Limb (tissue), 2 donors: ENCODE measurements around the gene DRC1.

Experiments
- DNase-seq, 2 donors: peaks; one replicate each; pipeline ENCODE4 v3.0.0-alpha.2; 2016; ENCODE audit errors: extremely low spot score in 2 of 2

DRC1 gene

DNA sequence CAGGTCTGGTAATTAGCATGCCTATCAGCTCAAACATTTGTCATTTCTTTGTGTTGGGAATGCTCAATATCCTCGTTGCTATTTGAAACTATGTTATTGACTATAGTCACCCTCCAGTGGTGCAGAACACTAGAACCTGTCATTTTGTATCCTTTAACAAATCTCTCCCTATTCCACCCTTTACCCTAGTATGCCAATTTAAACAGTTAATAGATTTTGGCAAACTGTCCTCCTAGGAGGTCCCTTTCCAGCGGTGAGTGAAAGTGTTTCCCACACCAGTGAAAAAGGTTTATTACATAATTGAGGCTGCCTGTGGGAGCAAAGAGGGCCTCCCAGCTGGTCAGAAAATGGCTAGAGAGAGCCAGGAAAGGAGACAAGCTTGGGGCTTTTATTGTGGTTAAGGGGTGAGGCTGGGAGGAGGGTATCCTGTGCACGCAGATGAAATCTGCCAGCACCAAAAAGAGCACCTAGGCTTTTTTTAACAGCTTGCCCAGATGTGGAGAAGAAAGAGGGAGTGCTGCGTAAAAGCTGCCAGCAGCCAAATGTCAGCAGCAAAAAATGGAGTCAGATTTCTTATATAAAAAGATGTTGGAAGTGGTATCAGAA, 1.8 kb upstream of the DRC1 start:
- DNase-seq, result no peak

DNA sequence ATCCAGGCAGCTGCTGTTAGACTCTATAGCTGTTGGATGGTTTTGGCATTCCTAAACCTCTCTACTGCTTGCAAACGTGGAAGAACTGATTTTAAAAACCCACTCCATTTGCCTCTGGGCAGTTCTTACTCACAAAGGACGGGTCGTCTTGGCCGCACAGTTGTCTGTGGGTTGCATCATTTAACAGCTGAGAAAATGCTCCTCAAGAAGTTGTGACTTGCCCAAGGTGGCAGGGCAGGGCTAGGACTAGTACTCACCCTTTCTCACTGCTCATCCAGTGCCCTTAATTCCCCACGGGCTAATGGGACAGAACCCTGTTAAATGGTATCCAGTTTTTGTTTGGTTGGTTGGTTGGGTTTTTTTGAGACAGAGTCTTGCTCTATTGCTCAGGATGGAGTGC, 997 bp upstream of the DRC1 start:
- no peak for DNase-seq

DNA sequence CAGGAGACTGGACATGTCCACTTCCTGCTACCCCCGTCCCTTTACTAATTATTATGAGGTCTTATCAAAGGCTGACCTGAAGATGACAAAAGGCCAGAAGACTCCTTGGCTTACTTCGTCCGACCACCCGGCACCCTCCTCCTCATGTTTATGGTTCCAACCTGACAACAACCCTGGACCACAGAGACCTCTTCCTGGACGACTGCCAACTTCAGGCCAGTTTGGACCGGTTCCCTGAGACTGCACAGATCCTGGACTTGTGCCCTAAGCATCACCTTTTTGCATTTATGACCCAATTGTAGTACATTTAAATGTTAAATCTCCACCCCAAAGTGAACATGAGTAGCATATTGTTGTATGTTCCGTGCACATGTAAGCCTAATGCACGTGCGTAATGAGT, 5.8 kb downstream of the DRC1 start:
- DNase-seq, result no peak

DNA sequence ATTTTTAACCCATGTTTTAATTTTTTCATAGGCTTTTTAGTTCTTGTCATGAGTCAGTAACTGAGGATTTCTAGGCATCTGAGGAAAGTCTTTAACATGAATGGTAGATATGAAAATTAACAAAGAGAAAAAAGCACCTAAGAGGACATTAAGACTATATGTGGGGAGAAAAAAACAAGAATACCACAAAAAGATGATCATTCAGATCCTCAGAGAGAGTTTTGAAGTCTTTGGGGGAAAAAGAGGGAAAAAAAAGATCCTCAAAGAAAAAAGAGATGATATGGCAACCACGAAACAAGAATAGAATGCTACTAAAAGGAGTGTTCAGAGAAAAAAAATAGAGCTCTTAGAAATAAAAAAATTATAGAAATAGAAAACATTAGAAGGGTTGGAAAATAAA, 8.1 kb downstream of the DRC1 start:
- DNase-seq, result no peak

DNA sequence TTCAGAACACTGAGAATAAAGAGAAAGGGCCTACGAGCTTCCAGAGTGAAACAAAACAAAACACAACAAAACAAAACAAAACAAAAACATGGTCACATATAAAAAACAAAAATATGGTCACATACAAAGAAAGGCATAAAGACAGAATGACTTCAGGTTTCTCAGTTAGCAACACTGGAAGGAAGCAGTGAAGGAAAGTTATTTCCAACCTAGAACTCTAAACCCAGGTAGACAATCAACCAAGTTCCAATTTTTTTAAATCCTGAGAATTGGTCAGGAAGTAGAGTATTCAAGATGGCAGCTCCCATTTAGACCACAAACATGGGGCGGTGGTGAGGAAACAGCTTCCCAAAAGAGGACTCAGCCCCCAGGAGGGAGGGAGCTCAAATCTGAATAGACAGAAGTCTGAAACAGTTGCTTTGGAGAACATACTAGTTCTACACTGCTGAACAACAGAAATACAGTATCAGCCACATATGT, 9.1 kb downstream of the DRC1 start:
- no peak for DNase-seq

DNA sequence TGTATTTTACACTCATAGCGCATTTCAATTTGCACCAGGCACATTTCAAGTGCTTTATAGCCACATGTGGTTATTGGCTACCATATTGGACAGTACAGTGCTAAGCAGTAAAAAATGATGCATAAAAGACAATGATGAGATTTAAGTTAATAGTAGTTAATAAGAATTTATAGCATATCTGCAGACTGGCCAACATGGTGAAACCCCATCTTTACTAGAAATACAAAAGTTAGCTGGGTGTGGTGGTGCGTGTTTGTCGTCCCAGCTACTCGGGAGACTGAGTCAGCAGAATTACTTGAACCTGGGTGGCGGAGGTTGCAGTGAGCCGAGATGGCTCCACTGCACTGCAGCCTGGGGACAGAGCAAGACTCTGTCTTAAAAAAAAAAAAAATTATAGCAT, 9.7 kb downstream of the DRC1 start:
- no peak for DNase-seq

DNA sequence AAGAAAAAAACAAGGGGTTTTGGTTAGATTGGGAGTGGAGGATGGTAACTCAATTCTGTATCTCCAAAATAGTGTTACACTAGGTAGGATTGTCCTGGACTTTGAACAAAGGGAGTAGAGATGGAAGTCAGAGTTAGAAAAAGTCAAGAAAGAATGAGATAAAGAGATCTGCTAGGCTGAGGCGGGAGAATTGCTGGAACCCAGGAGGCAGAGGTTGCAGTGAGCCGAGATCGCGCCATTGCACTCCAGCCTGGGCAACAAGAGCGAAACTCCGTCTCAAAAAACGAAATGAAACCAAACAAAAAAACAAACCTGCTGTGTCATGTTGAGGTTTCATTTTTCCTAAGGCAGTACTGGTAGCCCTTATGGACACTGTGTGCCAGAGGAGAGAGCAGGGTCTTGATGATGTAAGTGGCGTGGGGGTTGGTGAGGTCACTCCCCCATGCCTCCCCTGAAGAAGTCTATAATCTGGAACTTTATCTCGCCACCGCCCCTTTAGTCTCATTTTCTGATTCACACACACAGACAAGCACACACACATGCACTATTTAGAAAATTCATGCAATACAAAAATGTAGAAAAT, 10.5 kb downstream of the DRC1 start:
- no peak for DNase-seq

DNA sequence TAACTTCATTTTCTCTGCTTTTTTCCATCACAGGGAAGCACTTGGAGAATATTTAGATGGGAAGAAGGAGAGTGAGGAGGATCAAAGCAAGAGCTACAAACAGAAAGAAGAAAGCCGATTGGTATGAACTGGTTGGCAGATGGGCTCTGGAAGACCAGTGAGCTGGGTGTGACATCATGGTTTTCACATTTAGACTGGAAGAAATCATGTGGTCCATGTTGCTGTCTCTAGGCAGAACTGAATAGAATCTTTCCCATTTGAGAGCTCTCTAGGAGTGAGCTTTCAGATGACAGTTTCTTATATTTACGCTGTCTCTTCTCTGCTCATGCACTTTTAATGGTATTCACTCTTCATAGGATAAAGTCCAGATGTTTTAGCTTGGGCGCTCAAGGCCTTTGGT, 12.6 kb downstream of the DRC1 start:
- DNase-seq, result no peak

DNA sequence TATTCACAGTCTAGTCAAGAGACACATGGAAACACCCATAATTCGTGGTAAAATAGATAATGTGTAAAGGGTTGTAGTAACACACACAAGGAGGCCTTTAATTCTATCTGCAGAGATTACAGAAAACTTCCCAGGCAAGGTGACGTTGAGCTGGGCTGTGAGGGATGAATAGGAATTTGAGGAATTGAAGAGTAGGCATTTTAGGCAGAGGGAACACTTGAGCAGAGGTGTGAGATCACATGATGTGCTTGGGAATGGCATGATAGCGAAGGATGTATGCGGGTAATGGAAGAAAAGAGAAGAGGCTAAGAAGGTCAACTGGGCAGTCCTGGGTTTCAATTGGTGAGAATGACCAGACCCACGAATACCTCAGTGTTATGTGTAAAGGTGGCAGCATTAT, 20.2 kb downstream of the DRC1 start:
- DNase-seq, result no peak

DNA sequence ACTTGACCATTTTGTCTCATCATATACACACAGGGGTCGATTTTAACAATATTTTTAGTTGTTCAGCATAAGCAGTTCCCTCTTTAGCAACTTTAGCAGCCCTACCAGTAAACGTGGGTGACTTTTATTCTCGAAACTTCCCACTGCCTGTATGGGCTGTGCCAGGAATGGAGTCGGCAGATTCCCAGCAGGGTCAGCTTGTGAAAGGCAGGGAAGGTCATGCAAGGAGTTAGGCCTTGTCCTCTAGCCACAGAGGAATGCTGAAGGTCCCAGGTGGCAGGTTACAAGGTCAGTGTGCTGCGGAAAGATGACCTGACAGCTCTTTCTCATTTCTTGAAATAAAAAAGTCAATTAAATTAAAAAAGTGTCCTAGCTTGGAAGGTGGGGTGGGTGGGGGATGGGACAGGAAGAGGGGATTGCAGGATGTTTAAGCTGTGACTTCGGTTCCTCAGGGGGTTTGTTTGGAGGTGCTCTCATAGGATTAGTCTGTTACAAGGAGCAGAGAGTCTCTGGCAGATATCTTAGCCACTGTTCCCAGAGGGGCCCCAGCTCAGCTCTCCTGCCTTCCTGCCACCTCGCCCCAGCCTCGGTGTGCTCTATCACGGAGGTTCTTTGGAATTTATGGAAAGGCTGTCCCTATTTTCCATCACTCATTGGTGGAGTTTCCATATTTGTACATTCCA, 21.4 kb downstream of the DRC1 start:
- no peak for DNase-seq

DNA sequence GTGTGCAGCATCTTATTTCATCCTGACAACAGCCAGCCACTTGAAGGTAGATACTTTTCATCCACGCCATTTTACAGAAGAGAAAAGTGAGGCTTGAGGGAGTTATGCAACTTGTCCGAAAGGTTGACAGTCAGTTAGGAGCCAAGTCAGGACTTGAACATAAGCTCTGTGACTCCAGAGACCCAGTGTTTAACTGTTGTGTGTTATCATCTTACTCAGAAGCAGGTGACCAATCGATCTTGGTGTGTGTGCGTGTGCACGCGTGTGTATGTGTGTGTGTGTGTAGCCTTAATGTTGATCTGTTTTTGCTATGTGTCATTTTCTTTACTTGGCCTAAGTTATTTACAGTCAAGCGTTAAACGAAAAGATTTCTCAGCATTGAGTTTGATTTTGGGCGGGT, 22.0 kb downstream of the DRC1 start:
- DNase-seq, result no peak

DNA sequence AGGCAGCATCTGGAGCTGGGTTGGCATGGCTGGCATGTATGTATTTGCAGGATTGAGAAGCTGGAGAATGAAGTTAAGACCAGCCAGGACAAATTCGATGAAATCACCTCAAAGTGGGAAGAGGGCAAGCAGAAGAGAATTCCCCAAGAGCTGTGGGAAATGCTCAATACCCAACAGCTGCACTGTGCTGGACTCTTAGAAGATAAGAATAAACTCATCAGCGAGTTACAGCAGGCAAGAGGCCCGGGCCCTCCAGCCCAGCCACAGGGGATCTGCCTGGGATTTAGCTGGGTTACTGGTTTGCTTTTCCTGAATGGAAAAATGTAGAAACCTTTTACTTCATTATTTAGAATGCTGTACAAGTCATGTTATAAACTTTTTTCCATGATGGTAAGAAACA, 22.5 kb downstream of the DRC1 start:
- no peak for DNase-seq

DNA sequence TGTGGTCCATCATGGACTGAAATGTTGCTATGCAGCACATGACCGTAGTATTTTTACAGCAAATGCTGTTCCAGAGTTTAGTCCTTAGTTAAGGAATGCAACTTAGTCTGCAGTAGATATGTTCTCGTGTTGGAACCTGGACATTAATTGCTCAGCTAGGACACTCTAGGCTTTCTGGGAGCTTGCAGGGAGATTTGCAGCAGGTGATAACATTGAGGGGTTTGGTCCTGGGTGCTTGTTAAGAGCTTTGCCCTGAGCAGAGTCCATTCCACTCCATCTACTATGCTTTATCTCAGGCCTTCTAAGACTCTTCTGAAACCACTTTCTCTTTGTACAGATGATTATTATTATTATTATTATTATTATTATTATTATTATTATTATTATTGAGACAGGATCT, 27.1 kb downstream of the DRC1 start:
- DNase-seq, result no peak

DNA sequence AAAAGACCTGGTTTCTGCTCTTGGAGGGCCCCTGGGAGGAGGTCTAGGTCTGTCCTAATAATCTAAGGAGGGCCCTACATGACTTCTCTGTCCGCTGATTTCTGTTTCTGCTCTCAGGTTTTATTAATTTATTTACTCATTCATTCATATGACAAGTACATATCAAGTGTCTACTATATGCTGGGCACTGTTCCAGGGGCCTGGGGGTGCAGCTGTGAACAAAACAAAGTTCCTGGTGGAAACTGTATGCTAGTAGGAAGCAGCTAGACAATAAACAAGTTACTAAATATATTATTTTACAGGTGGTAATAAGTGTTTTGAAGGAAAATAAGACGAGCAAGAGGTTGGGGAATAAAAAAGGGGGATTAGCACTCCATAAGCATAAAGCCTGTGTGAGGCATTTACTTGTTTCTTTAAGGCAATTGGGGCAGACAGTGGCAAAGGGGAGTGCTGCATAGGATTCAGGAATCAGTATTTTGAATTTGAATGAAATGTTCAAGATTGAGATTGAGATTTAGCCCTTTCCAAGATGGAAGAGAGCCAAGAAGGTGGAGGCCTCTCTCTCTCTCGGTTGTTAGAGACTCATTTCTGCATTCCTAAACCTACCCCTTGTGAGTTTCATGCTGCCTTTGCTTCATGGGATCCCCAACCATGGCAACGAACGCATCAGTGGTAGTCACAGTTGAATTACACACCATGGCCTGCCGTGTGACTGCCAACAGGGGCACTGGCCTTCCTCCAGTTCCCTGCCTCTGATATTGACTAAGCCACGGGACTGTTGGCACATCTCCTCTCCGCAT, 28.3 kb downstream of the DRC1 start:
- DNase-seq, result peak in 1 of 2 donors; percentile 51

DNA sequence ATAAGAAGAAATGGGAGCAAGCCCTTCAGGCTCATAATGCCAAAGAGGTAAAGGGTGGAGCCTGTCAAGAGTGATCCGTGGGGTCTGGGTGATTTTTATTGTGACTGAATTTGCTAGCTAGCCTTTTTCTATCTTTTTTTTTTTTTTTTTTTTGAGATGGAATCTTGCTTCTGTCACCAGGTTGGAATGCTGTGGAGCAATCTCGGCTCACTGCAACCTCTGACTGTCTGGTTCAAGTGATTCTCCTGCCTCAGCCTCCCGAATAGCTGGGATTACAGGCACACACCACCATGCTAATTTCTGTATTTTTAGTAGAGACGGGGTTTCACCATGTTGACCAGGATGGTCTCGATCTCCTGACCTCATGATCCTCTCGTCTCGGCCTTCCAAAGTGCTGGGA, 29.1 kb downstream of the DRC1 start:
- DNase-seq, result no peak

DNA sequence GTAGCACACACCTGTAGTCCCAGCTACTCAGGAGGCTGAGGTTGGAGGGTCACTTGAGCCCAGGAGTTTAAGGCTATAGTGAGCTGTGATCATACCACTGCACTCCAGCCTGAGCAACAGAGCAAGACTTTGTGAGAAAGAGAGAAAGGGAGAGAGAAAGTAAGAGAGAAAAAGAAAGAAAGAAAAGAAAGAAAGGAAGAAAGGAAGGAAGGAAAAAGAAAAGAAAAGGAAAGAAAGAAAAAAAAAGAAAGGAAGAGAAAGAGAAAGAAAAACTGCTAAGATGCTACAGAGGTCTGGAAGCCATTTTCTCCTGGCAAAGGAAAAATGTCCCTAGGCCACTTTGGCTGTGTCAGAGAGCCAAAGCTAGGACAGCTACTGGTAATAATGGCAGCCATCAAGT, 30.6 kb downstream of the DRC1 start:
- no peak for DNase-seq

DNA sequence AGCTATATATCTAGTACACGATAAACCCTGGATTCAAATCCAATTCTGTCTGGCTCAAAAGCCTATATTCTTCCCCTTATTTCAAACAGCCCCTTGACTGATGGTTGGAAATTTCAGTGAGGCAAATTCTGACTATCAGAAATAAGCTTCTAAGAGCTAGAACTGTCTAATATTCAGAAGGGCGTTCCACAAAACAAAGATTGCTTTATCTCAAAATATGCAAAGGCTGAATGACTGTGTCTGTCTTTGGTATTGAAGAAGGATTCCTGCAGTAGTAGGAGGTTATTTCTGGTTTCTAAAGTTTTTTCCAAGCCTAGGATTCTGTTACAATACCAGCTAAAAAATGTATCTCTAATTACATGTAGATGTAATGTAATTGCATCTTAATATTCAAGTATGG, 31.1 kb downstream of the DRC1 start:
- no peak for DNase-seq

DNA sequence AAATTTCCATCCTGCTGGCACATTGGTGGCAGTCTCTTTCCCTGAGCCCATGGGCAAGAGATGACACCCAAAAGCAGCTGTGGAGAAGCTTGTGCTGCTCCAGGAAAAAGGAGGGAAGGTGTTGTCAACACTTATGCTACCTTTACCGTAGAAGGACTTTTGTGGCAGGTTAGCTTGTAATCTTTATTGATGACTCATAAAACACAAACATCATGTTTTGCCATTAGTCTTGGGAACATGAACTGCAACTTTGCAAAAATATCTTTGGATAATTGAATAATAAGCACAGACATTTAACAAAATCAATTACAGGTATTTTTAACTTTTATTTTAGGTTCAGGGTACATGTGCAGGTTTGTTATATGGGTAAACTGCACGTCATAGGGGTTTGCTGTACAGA, 33.4 kb downstream of the DRC1 start:
- no peak for DNase-seq

DNA sequence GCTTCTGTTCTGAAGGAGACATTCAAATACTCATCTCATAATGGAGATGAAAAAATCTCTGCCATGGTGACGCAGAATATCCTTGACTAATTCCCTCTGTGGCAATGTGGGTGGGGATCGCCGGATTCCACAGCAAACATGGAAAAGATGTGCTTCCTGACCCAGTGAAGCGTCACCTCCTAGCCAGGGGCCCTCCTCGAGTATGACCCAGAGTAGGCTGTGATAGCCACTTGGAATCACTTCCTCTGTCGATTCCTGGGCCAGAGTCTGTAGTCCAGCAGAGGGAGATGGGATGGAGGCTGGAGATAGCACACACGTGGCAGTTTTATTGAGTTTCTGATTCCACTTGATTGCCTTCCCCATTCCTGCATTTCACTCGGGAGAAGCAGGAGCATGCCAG, 36.8 kb downstream of the DRC1 start:
- no peak for DNase-seq

DNA sequence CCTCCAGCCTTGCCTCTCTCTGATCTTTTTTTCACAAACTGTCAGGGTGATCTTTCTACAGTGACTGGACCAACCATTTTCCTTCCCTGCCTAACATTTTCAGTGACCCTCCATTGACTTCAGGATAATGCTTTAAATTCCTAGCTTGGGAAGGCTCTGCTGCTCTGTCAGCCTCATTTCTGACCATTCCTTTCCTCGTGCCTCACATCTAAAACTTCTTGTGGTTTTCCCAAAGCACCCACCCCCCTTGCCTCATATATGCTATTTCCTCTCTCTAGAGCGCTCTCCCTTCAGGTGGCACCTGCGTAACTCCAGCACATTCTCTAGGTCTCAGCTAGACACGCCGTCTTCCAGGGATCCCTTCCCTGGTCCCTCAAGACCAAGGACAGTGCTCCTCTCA, 37.2 kb downstream of the DRC1 start:
- no peak for DNase-seq

DNA sequence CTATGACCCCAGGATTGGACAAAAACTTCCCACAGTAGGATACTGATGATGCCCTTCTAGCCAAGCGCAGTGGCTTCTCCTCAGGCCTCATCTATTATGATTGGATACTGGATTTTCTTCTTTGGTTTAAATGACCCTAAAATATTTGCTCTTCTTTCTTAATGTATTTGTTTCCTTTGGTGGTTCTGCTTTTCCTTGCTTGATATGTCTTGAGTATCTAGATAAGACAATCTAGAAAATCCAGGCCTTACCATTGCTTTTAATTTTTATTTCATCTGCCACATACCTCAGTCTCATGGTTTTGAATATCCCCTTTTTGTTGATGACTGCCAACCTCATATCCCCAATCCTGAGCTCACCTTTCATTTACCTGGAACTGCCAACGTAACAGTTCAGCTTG, 40.6 kb downstream of the DRC1 start:
- no peak for DNase-seq

DNA sequence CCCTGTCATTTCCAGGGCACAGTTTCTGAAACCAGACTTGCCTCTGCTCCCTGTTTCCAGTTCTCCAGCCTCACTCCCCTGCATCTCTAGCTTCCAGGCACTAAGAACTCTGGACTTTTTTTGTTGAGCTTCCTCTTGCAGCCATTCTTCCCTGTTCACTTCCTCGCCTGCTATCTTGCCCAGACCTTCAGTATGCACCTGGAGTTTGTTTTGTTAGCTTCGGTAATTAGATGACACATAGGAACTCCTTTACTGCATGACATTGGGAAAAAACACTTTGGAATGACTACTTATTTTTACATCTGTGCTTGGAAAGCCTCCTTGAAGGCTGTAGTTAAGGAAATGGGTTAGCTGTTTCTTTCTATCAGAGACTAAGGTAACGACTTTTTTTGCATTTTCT, 41.0 kb downstream of the DRC1 start:
- no peak for DNase-seq
